Body of pancreas (tissue), 4 donors: ENCODE data around the gene MYO18B.

Experiments used
- CTCF ChIP-seq, 7 experiments: fragments of 450-650 bp in 4 of 7; fragments of 200-600 bp in 3 of 7; sonication (generic) in 3 of 7; IDR thresholded peaks; one replicate each; pipeline ENCODE4 v1.5.1; 2016 to 2019; ENCODE audit warnings: antibody characterized with exemption in 7 of 7
- POLR2A ChIP-seq, 3 donors: fragments of 450-650 bp; IDR thresholded peaks; one replicate each; pipeline ENCODE4 v1.6.1; 2016; ENCODE audit warnings: antibody characterized with exemption in 3 of 3, mild to moderate bottlenecking in 2 of 3

GRCh38 chr22:26068571-26068970 is 326.6 kb downstream of the MYO18B start:
- no peak for TF ChIP-seq CTCF (IDR thresholded peaks at IDR 0.05)
- TF ChIP-seq POLR2A (IDR thresholded peaks at IDR 0.05) = no peak
